Hematopoietic multipotent progenitor cell (in vitro differentiated cells): ENCODE results near the gene RNF213. TPM values are rescaled to one million over a fixed set of nuclear protein-coding genes. Genes with fewer than 3 reads are reported as not detected.

Experiments used
- DNase-seq, 3 donors: peaks; one replicate each; pipeline ENCODE4 v3.0.0-alpha.2; 2011 to 2015; ENCODE audit warnings: low read depth in 2 of 3, low spot score in 2 of 3
- small RNA-seq: library from RNA; depleted of rRNA; stranded (forward); fragments of <200 nt; gene quantifications from one replicate; pipeline ENCODE3, GENCODE V24; 2012
- total RNA-seq: library from RNA; depleted of rRNA; stranded (reverse); fragments of >200 nt; gene quantifications from one replicate; pipeline ENCODE4 v1.2.3, GENCODE V29; 2012

RNF213 gene
- total RNA-seq, 1 donor, result 142 TPM

DNA sequence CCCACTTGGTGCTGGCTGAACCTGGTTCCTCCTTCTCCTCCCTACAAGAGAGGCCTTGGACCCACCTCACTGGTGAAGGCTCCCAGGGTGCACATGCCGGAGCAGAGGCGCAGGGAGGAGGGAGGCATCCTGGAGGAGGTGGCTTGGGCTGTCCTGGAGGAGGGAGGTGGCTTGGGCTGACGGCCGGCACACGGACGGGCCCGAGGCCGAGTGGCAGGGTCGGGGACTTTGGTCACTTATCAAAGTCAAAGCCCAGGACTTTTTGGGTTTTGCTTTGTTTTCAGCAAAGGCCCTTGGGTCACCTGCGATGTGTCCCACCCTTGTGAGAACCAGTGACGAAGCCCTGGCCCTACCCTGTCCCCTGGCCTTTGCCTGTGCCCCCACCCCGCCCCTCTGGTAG, 182.8 kb downstream of the RNF213 start:
- no peak for DNase-seq

DNA sequence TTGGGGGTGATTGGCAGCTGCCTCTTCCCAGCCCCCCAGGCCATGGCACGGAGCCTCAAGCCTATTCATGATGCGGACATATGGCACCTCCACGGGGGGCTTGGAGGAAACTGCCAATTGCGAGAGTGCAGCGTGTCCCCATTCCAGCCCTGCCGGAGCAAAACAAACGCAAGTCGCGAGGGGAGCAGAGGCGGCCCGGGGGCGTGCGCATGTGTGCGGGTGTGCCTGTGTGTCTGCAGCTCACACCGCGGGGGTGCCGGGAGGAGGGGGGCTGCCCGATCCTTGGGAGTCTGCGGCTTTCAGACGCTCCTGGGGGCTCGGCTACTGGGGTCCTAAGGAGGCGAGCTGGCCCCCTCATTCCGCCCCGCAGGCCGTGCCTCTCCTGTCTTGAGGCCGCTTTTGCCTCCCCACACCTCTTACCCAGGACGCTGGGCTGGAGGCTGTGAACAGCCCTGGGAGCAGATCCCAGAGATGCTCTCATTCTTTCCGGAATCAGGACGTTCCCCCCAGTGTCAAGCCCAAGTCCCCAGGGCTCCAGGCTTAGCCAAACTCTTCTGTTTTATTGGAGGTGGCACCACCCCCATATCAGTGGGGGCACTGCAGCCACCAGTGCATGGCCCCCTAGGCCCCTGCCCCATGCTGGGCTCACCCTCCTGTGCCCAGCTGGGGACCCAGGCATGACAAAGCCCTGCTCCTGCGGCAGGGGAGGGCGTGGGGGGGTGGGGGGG, 183.4 kb downstream of the RNF213 start:
- DNase-seq, result no peak

DNA sequence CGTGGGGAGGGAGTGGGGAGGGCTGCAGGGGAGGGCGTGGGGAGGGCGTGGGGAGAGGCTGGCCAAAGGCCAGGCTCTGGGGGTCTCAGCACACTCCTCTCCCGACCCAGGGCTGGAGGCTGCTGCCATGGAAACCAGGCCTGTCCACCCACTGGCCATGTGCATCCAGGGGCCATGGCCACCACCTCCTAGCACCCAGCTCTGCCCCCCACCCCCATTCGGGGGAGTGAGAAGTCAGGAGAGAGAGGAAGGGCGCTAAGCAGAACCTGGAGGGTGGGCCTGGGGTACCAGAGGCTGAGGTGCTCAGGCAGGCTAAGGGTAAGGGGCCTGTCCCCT, 184.0 kb downstream of the RNF213 start:
- no peak for DNase-seq

DNA sequence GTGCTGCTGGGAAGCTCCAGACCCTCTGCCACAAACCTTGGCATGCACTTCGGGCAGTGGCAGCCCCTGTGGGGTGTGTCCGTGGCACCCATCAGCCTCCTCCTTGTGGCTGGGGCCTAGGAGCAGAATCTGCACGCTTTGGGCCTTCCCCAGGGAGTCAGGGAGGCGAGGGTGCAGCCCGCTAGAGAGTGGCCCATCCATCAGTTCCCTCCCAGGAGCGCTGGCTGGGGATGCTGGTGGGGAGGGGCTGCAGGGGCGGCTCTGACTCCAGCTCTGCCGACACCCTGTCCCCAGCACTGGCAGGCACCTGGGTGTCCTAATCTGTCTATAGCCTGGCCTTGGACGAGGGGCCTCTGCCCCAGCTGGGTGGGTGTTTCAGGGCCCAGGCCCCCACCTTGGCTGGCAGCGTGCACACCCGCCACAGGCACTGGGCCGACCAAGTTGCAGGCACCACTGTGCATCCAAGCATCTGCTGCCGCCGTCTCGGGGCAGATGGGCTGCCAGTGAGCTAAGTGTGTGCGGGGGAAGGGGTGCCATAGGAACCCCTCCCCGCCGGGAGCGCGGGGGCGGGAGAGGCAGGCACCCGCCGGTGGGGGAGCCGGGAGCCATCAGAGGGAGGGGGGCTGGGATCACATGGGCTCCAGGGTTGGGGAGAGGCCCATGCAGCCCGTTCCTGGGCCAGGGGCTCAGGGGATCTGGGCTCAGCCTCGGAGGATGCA, 184.5 kb downstream of the RNF213 start:
- DNase-seq, result no peak

DNA sequence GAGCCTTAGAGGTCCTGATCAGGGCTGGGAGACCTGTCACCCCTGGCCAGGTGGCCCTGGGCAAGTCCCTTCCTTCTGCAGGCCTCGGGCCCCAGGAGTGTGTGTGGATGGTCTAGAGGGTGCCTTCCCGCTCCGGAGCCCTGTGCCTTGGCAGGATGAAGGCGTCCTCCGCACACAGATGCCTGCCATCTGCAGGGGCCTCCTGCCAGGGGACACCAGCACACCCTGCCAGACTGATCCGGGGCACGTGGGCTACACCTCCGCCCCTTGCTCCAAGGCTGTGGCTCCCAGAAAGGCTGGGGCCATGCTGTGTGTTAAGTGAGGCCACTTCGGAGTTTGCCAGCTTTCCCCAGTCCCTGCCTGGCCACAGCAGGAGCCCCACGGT, 185.1 kb downstream of the RNF213 start:
- no peak for DNase-seq

DNA sequence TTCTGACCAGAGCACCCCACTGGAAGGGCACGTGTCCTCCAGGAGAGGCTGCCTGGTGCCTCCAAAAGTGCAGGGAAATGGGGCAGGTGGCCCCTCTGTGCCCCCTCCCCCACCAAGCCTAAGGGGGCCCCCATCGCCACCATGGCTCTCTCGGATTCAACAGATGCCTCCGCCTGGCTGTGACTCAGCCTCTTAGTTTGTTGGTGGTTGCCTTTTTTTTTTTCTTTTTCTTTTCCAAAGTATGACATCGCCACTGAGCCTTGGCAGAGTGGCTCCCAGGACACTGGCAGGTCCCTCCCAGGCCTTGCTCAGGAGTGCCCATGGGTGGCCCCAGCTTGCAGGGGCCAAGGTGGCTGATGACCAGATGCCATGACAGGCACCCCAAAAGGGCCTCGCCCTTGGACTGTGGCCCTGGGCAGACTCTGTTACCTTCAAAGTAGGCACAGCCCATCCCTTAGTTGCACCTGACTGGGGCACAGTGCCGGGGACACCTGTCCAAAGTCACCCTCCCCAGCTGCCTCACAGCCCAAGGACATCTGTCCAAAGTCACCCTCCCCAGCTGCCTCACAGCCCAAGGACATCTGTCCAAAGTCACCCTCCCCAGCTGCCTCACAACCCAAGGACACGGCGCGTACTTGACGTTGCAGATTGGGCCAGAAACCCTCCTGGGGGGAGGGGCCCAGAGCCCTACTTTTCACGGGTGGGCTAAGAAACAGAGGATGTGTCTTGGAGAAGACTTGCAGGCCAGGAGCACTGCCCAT, 186.2 kb downstream of the RNF213 start:
- DNase-seq, result no peak

DNA sequence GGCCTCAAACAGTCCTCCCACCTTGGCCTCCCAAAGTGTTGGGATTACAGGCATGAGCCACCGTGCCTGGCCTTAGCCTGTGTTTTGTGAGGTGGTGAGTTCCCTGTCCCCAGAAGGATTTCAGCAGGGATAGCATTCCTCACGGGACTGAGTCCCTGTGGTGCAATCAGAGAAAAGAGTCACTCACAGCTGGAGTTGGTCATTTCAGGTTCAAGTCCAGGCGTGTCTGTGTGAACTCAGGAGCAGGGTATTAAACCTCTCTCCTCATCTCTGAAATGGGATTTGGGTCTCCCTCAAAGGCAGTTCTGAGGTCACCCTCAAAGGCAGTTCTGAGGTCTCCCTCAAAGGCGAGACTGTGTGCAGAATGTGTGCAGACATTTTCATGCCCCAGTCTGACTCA, 187.1 kb downstream of the RNF213 start:
- no peak for DNase-seq

Small RNA genes within 50 kb of the gene (small RNA-seq; reads per million reads assigned to genes)
- 0.20 reads per million for gene MIR4730

Other genes starting within 250 kb of the RNF213 start
- gene TBC1D16, start 225.0 kb upstream of the RNF213 start, total RNA-seq, result 14.0 TPM
- gene CCDC40, start 224.2 kb upstream of the RNF213 start, total RNA-seq, result 2.4 TPM
- gene GAA, start 159.3 kb upstream of the RNF213 start, total RNA-seq, result 46.6 TPM
- gene EIF4A3, start 113.7 kb upstream of the RNF213 start, total RNA-seq, result 91.0 TPM
- gene CARD14, start 90.8 kb upstream of the RNF213 start, total RNA-seq, result not detected
- 0.81 TPM for gene SGSH, start 40.5 kb upstream of the RNF213 start, total RNA-seq
- 0.27 TPM for gene SLC26A11, start 40.4 kb upstream of the RNF213 start, total RNA-seq
- gene ENDOV, start 154.3 kb downstream of the RNF213 start, total RNA-seq, result 15.1 TPM
- under 0.01 TPM for gene NPTX1, start 215.8 kb downstream of the RNF213 start, total RNA-seq